ENCODE data around the gene MGAM2. TPM values are rescaled to one million over a fixed set of nuclear protein-coding genes. Genes with fewer than 3 reads are reported as not detected.
"Not testable (repeated sequence)": the region's sequence is repeated elsewhere in the genome, so short reads cannot be mapped to it uniquely, and the experiment has no call there.

Gene MGAM2
- total and polyA plus RNA-seq, 7 experiments from 2014 or later, result 0.10 TPM; not detected in 6

GRCh38 chr7:142088022-142088714 is 23.4 kb upstream of the MGAM2 start:
- H3K27me3 Mint-ChIP-seq, result peaks cover 0 to 14% (median 8%) of the 10 kb centered on the region in 5 donors
- DNase-seq (no peak), ATAC-seq (no peak)
- intact Hi-C loops (cut with micrococcal nuclease), result no loop called here
- Histone ChIP-seq H3K9me3 (ENCODE audit: control insufficient read depth in 2 of 3, low read length in 3 of 3) (no peaks in the 10 kb centered on the region), H3K36me3 (ENCODE audit: control insufficient read depth in 2 of 3, insufficient read depth in 3 of 3, low read length in 3 of 3) (no peaks in the 10 kb centered on the region), H3K27me3 (ENCODE audit: control insufficient read depth in 2 of 2, insufficient read depth in 2 of 2, low read length in 2 of 2) (no peaks in the 10 kb centered on the region), H3K27ac (ENCODE audit: low read depth, low read length) (no peak overlapping the region), H3K4me1 (ENCODE audit: control insufficient read depth in 2 of 2, insufficient read depth in 2 of 2, low read length in 2 of 2) (no peaks in the 10 kb centered on the region), H3K4me3 (ENCODE audit: low read length) (no peak overlapping the region)
- H3K27ac Mint-ChIP-seq, result no peak overlapping the region
- ChIA-PET CTCF (no interaction called here), POLR2A (interaction anchor here (0.6 kb wide), 1 partner anchor 8 kb away, joined by 3 read pairs; no protein-coding TSS in a partner anchor)
- H3K9me3 Mint-ChIP-seq, result peaks cover 0 to 5% (median 0%) of the 10 kb centered on the region in 11 donors
- H3K4me3 Mint-ChIP-seq, result no peak overlapping the region
- no peaks in the 10 kb centered on the region for H3K36me3 Mint-ChIP-seq
- H3K4me1 Mint-ChIP-seq, result peaks cover 0 to 1% (median 0%) of the 10 kb centered on the region in 7 donors

- Histone ChIP-seq H3K4me3 (ENCODE audit: low read length) (no peak overlapping the region), H3K9me3 (ENCODE audit: control insufficient read depth in 2 of 3, low read length in 3 of 3) (no peaks in the 10 kb centered on the region), H3K27ac (ENCODE audit: low read depth, low read length) (no peak overlapping the region), H3K27me3 (ENCODE audit: control insufficient read depth in 2 of 2, insufficient read depth in 2 of 2, low read length in 2 of 2) (no peaks in the 10 kb centered on the region), H3K36me3 (ENCODE audit: control insufficient read depth in 2 of 3, insufficient read depth in 3 of 3, low read length in 3 of 3) (no peaks in the 10 kb centered on the region), H3K4me1 (ENCODE audit: control insufficient read depth in 2 of 2, insufficient read depth in 2 of 2, low read length in 2 of 2) (no peaks in the 10 kb centered on the region)
- no peak overlapping the region for H3K27ac Mint-ChIP-seq
- ATAC-seq, result no peak
- no peak overlapping the region for H3K4me3 Mint-ChIP-seq
- ChIA-PET POLR2A (no interaction called here), CTCF (no interaction called here)
- intact Hi-C loops (cut with micrococcal nuclease), result no loop called here
- peaks cover 0 to 14% (median 8%) of the 10 kb centered on the region in 5 donors for H3K27me3 Mint-ChIP-seq
- no peaks in the 10 kb centered on the region for H3K9me3 Mint-ChIP-seq
- H3K4me1 Mint-ChIP-seq, result no peaks in the 10 kb centered on the region
- H3K36me3 Mint-ChIP-seq, result no peaks in the 10 kb centered on the region
- DNase-seq, result no peak
Measured at GRCh38 chr7:142089035-142089434, 22.5 kb upstream of the MGAM2 start.

GRCh38 chr7:142091961-142092360 is 19.6 kb upstream of the MGAM2 start:
- H3K36me3 ChIP-seq (ENCODE audit: control insufficient read depth in 2 of 3, insufficient read depth in 3 of 3, low read length in 3 of 3), result no peaks in the 10 kb centered on the region
- no peak for ATAC-seq
- H3K4me1 ChIP-seq (ENCODE audit: control insufficient read depth in 2 of 2, insufficient read depth in 2 of 2, low read length in 2 of 2), result no peaks in the 10 kb centered on the region
- H3K27ac Mint-ChIP-seq, result no peak overlapping the region
- H3K4me3 ChIP-seq (ENCODE audit: low read length), result no peak overlapping the region
- H3K36me3 Mint-ChIP-seq, result no peaks in the 10 kb centered on the region
- intact Hi-C loops (cut with micrococcal nuclease), result no loop called here
- no peaks in the 10 kb centered on the region for H3K4me1 Mint-ChIP-seq
- POLR2A ChIA-PET, result no interaction called here
- DNase-seq, result no peak
- CTCF ChIA-PET, result no interaction called here
- H3K4me3 Mint-ChIP-seq, result no peak overlapping the region
- no peaks in the 10 kb centered on the region for H3K9me3 Mint-ChIP-seq
- no peak overlapping the region for H3K27ac ChIP-seq (ENCODE audit: low read depth, low read length)
- H3K27me3 Mint-ChIP-seq, result peaks cover 0 to 14% (median 8%) of the 10 kb centered on the region in 5 donors
- no peaks in the 10 kb centered on the region for H3K27me3 ChIP-seq (ENCODE audit: control insufficient read depth in 2 of 2, insufficient read depth in 2 of 2, low read length in 2 of 2)
- no peaks in the 10 kb centered on the region for H3K9me3 ChIP-seq (ENCODE audit: control insufficient read depth in 2 of 3, low read length in 3 of 3)

GRCh38 chr7:142094861-142095260 is 16.7 kb upstream of the MGAM2 start:
- no peak overlapping the region for H3K4me3 Mint-ChIP-seq
- ChIA-PET POLR2A (no interaction called here), CTCF (no interaction called here)
- Histone ChIP-seq H3K27ac (ENCODE audit: low read depth, low read length) (no peak overlapping the region), H3K36me3 (ENCODE audit: control insufficient read depth in 2 of 3, insufficient read depth in 3 of 3, low read length in 3 of 3) (no peaks in the 10 kb centered on the region), H3K27me3 (ENCODE audit: control insufficient read depth in 2 of 2, insufficient read depth in 2 of 2, low read length in 2 of 2) (no peaks in the 10 kb centered on the region), H3K9me3 (ENCODE audit: control insufficient read depth in 2 of 3, low read length in 3 of 3) (no peaks in the 10 kb centered on the region), H3K4me1 (ENCODE audit: control insufficient read depth in 2 of 2, insufficient read depth in 2 of 2, low read length in 2 of 2) (no peaks in the 10 kb centered on the region), H3K4me3 (ENCODE audit: low read length) (no peak overlapping the region)
- H3K36me3 Mint-ChIP-seq, result no peaks in the 10 kb centered on the region
- DNase-seq, result no peak
- no peak for ATAC-seq
- H3K9me3 Mint-ChIP-seq, result no peaks in the 10 kb centered on the region
- no peak overlapping the region for H3K27ac Mint-ChIP-seq
- intact Hi-C loops (cut with micrococcal nuclease), result no loop called here
- peaks cover 0 to 8% (median 5%) of the 10 kb centered on the region in 5 donors for H3K27me3 Mint-ChIP-seq
- no peaks in the 10 kb centered on the region for H3K4me1 Mint-ChIP-seq

- POLR2A ChIA-PET, result no interaction called here
- peaks cover 0 to 5% (median 0%) of the 10 kb centered on the region in 7 donors for H3K4me1 Mint-ChIP-seq
- Histone ChIP-seq H3K27me3 (ENCODE audit: control insufficient read depth in 2 of 2, insufficient read depth in 2 of 2, low read length in 2 of 2) (no peaks in the 10 kb centered on the region), H3K4me3 (ENCODE audit: low read length) (no peak overlapping the region), H3K27ac (ENCODE audit: low read depth, low read length) (no peak overlapping the region), H3K4me1 (ENCODE audit: control insufficient read depth in 2 of 2, insufficient read depth in 2 of 2, low read length in 2 of 2) (no peaks in the 10 kb centered on the region), H3K9me3 (ENCODE audit: control insufficient read depth in 2 of 3, low read length in 3 of 3) (no peaks in the 10 kb centered on the region), H3K36me3 (ENCODE audit: control insufficient read depth in 2 of 3, insufficient read depth in 3 of 3, low read length in 3 of 3) (no peaks in the 10 kb centered on the region)
- H3K27ac Mint-ChIP-seq, result no peak overlapping the region
- H3K36me3 Mint-ChIP-seq, result no peaks in the 10 kb centered on the region
- intact Hi-C loops (cut with micrococcal nuclease), result no loop called here
- no peaks in the 10 kb centered on the region for H3K9me3 Mint-ChIP-seq
- CTCF ChIA-PET, result no interaction called here
- ATAC-seq, result no peak
- no peak overlapping the region for H3K4me3 Mint-ChIP-seq
- DNase-seq, result no peak
- peaks cover 0 to 2% (median 0%) of the 10 kb centered on the region in 5 donors for H3K27me3 Mint-ChIP-seq
Measured at GRCh38 chr7:142097571-142097970, 13.9 kb upstream of the MGAM2 start.

- no peaks in the 10 kb centered on the region for H3K36me3 ChIP-seq (ENCODE audit: control insufficient read depth in 2 of 3, insufficient read depth in 3 of 3, low read length in 3 of 3)
- H3K4me1 ChIP-seq (ENCODE audit: control insufficient read depth in 2 of 2, insufficient read depth in 2 of 2, low read length in 2 of 2), result no peaks in the 10 kb centered on the region
- H3K9me3 ChIP-seq (ENCODE audit: control insufficient read depth in 2 of 3, low read length in 3 of 3), result no peaks in the 10 kb centered on the region
- H3K27me3 ChIP-seq (ENCODE audit: control insufficient read depth in 2 of 2, insufficient read depth in 2 of 2, low read length in 2 of 2), result no peaks in the 10 kb centered on the region
- Mint-ChIP-seq H3K4me3 (no peak overlapping the region), H3K9me3 (no peaks in the 10 kb centered on the region), H3K36me3 (no peaks in the 10 kb centered on the region), H3K27ac (no peak overlapping the region), H3K27me3 (peaks cover 0 to 2% (median 0%) of the 10 kb centered on the region in 5 donors), H3K4me1 (peaks cover 0 to 5% (median 0%) of the 10 kb centered on the region in 7 donors)
- H3K4me3 ChIP-seq (ENCODE audit: low read length), result no peak overlapping the region
- POLR2A ChIA-PET, result no interaction called here
- CTCF ChIA-PET, result no interaction called here
- H3K27ac ChIP-seq (ENCODE audit: low read depth, low read length), result no peak overlapping the region
- ATAC-seq (no peak), DNase-seq (no peak)
- intact Hi-C loops (cut with micrococcal nuclease), result no loop called here
Measured at GRCh38 chr7:142098004-142098403, 13.5 kb upstream of the MGAM2 start.

GRCh38 chr7:142099347-142099746 is 12.2 kb upstream of the MGAM2 start:
- H3K4me1 ChIP-seq (ENCODE audit: control insufficient read depth in 2 of 2, insufficient read depth in 2 of 2, low read length in 2 of 2); H3K27me3 ChIP-seq (ENCODE audit: control insufficient read depth in 2 of 2, insufficient read depth in 2 of 2, low read length in 2 of 2); H3K4me3 ChIP-seq (ENCODE audit: low read length); intact Hi-C loops (cut with micrococcal nuclease); ATAC-seq; DNase-seq; POLR2A ChIA-PET; H3K4me1 Mint-ChIP-seq; H3K27ac Mint-ChIP-seq; CTCF ChIA-PET; H3K36me3 Mint-ChIP-seq; H3K27ac ChIP-seq (ENCODE audit: low read depth, low read length); H3K9me3 Mint-ChIP-seq; H3K4me3 Mint-ChIP-seq; H3K9me3 ChIP-seq (ENCODE audit: control insufficient read depth in 2 of 3, low read length in 3 of 3); H3K27me3 Mint-ChIP-seq; H3K36me3 ChIP-seq (ENCODE audit: control insufficient read depth in 2 of 3, insufficient read depth in 3 of 3, low read length in 3 of 3): not testable (repeated sequence)
